HG03139 (cell line): ENCODE data around the gene USP36.

Experiments used
- ATAC-seq: cut with Tn5 transposase; IDR thresholded peaks from one replicate; pipeline ENCODE4 v1.9.1; 2021; ENCODE audit not compliant: unreplicated experiment

The USP36 gene

DNA sequence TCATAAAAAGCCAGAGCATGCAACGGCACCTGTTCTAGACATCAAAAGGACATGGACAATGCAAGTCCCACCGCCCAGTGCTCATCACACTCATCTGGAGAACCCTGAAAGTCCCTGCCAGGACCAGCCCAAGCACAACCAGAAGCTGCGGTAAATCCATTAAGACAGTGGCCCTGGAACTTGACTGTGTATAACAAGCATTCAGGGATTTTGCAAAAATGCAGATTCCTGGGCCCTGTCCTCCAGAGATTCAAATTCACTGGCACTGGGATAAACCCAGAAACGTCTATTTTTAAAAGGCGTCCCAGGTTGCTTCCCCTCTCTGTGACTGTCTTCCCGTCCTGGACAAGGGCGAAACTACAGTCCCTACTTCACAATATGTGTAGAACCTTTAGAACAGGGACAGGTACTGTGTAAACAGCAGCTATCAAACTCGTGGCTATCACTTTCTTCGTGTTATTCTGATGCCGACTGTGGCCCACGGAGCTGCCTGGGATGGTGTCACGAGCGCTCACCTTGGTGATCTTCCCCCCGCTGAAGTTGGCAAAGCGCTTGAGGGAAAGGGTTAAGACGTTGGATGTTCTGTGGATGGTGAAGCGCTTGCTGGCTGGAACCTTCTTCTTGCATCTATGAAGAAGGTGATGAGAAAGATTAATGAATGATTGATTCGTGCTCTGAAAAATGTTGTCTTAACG lies 22.3 kb downstream of the USP36 start:
- ATAC-seq: no peak

- ATAC-seq: no peak
Observed at GRCh38 chr17:78817123-78817522, 23.5 kb downstream of the USP36 start.

GRCh38 chr17:78815696-78816095 lies 24.9 kb downstream of the USP36 start:
- no peak for ATAC-seq

DNA sequence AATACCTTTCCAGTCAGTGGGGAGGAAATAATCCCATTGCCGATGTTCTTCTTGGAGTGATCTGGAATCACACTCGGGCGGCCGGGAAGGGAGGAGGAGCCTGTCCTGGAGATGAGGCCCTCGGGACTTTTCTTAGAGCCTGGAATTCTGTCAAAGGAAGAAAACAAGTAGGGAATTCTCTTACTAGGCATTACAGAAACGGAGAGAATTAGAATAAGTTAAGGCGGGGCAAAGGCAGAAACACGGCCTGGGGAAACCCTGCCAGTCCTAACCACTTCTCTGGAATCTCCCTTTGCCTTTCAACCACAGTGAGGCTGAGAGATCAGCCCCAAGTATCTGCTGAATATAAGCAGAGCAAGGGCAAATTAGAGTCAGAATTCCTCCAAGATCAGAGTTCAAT lies 27.8 kb downstream of the USP36 start:
- ATAC-seq: no peak

DNA sequence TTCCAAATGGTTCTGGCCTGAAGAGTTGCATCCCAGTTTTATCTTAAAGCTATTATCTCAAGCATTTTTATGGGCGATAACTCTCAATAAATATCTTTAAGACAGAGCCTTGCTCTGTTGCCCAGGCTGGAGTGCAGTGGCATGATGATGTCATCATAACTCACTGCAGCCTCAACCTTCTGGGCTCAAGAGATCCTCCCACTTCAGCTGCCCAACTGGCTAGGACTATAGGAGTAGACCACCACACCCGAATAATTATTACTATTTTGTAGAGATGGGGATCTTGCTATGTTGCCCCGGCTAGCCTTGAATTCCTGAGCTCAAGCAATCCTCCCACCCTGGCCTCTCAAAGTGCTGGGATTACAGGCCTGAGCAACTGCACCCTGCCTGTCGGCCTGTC lies 32.5 kb downstream of the USP36 start:
- ATAC-seq: no peak

GRCh38 chr17:78806451-78806850 lies 34.2 kb downstream of the USP36 start:
- no peak for ATAC-seq

GRCh38 chr17:78805301-78805700 lies 35.3 kb downstream of the USP36 start:
- no peak for ATAC-seq

DNA sequence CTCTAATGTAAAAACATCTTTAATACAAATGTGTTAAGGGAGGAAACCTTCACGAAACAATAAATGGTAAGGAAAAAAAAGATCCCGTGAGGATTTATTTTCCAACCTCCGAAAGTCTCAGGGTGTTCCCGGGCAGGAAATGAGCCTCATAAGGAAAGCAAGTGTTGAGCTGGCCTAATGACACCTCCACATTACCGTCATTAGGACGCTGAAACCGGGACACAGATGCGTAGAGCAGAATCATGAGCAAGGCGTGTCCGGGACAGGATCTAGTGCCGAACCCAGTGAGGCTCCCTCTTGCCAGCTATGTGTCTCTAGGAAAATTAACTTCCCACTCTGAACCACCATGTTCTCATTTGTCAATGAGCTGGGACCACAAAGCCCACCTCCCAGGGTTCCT lies 35.8 kb downstream of the USP36 start:
- ATAC-seq: no peak

DNA sequence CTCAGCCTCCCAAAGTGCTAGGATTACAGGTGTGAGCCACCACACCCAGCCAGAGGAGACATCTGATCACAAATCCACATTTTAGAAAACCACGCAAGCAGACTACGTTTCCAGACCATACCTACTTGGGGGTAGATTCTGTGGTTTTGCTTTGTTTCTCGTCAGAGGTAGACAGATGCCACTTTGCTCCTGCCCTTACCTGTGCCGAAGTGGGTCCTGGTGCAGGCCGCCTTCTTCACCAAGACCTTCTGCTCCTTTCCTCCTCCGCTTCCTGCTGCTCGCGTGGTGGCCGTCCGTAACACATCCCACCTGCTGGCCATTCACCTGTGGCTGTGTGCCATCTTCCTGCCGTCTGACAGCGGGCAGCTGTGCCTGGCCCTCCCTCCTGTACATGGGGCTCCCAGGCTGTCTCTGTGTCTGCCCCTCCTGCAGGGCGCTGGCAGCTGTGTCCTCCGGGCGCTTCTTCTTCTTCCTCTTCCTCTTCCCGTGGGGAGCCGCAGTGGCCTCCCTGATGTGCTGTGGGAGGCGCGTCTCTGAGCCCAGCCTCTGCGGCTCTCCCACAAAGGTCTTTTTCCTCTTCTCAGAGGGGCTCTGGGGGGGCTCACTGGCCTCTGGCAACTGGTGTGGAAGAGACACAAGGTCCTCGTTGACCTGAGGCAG lies 37.3 kb downstream of the USP36 start:
- no peak for ATAC-seq

GRCh38 chr17:78802459-78802858 lies 38.2 kb downstream of the USP36 start:
- ATAC-seq: no peak

GRCh38 chr17:78802008-78802407 lies 38.6 kb downstream of the USP36 start:
- no peak for ATAC-seq

DNA sequence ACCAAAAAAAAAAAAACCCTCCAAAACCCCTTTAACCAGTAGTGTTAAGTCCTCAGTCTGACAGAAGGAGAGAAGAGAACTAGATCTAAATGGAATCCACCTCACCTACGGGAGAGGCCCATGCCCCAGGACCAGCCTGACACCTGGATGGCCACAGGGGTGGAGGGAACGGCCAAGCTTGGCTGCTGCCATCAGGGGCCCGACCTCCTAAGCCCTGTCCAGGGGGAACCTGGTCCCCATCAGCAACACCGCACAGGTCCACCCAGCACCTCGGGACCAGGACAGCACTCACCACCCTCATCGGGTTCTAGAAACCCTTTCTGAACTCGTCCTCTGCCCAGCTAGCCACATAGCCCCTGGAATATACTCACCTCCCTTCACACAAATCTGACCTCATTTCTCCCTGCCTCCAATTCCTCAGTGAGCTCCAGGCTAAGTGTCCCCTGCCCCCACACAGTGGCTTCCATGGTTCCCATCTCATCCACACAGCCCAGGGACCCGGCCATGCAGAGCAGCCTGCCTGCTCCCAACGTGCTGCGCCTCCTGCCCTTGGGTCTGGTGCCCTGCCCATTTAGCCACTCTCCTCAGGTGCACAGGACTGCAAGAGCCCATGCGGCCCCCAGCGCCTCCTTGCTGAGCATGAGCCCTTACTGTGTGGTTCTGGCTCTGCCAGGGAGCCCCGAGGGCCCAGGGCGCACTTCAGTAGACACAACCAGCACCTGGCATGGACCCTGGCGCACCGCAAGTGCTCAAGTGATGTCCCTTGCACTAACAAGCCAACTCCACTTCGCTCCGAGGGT lies 40.3 kb downstream of the USP36 start:
- ATAC-seq: no peak

DNA sequence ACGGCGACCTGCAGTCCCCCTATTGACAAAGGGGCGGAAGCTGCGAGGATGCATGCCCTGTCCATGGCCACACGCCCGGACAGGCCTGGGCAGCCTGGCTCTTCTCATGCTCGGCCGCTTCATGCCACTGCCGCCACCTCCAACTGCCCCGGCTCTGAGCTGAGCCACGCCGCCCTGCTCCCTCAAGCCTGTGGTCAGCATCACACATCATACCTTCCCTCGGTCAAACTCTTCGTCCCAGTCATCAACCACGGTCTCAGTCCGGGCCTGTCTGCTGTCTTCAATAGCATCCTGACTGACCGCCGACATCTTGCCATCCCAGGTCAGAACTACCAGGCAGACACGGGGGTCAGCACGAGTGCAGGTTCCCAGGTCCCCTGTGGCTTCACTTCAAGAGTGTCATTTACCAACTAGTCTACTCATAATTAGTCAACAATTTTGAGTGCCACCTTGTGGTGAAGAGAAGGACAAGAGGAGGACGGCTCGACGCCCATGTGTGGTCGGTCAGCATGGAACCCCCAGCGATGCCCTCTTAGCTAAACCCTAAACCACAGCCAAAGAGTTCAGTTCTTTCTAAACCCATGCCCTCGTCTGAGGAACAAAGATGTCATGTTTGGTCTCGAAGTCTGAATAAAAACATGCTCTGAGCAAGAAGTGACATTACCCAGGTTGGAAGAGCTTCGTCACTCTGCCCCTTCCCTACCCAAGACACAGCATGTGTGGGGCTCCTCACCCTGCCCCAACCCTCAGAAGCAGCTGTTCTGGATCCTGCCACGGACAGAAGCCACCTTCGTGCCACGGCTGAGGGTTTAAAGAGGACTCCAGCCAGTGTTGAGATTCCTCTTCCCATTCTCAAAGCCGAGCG lies 41.7 kb downstream of the USP36 start:
- no peak for ATAC-seq

- no peak for ATAC-seq
Observed at GRCh38 chr17:78797691-78798585, 42.7 kb downstream of the USP36 start.

- ATAC-seq: no peak
Observed at GRCh38 chr17:78797213-78797612, 43.4 kb downstream of the USP36 start.

DNA sequence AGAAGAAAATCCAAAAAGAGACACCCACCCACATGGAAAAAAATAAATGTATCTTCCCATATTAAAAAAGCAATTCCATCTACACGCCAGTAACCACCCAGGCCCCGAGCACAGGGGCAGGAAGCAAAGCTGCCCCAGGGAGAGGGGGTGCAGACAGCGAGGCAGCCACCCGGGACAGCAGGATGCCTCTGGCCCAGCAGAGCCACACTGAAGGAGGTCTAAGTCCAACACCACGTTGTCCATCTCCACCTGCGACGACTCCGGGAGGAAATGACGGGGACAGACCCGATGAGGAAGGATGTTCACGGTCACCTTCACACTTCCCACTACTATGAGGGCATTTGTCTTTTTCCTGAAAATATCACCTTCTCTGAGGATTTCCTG lies 44.1 kb downstream of the USP36 start:
- no peak for ATAC-seq

DNA sequence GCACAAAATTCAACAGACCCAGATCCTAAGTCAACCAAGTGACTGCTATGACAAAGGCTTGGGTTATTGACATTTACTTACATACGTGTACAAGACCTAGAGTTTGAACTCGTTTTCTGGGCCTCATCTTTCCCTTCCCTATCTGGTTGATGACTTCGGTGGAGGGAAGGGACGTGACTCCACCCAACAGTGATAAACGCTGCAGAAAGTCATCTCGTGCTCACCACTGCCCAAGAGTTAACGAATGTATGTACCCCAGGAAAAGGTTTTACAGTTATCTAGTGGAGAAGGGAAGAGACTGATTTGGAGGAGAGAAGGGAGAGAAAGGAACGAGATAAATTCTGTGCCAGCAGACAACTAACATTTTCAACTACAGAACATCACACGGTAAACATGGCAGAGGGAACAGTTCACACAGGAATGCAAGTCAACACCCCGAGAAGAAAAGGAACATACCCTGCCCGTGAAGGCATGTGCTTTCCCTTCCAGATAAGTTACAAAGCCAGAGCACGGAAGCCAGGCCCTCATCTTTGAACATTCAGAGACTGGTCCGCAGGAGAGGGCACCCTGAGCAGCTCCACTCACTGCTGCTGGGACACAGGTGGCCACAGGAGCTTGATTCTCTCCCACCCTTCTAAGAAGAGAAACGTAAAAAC lies 44.6 kb downstream of the USP36 start:
- ATAC-seq: no peak

GRCh38 chr17:78794864-78795640 lies 45.6 kb downstream of the USP36 start:
- no peak for ATAC-seq

DNA sequence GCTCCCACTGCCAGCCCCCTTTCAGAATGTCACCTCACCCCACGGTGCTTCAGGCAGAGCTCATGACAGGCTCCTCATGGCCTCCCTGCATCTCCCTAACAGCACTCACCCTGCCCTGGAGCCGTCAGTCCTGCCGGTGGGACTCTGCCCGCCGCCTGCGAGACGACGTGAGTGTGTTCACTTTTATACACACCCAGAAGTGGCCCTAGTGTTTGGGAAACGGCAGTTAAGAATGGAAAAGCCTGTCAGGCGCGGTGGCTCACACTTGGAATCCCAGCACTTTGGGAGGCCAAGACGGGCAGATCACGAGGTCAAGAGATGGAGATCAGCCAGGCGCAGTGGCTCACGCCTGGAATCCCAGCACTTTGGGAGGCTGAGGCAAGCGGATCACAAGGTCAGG lies 46.2 kb downstream of the USP36 start:
- ATAC-seq: no peak
